GM19099 (cell line): Measurements from ENCODE around the gene BABAM2.

ENCODE experiments used
- POLR2A ChIP-seq: IDR thresholded peaks from 3 replicates; pipeline ENCODE4 v1.6.1; 2011; ENCODE audit warnings: low read depth; ENCODE audit not compliant: insufficient read length; ENCODE audit errors: extremely low read depth

BABAM2 gene

DNA sequence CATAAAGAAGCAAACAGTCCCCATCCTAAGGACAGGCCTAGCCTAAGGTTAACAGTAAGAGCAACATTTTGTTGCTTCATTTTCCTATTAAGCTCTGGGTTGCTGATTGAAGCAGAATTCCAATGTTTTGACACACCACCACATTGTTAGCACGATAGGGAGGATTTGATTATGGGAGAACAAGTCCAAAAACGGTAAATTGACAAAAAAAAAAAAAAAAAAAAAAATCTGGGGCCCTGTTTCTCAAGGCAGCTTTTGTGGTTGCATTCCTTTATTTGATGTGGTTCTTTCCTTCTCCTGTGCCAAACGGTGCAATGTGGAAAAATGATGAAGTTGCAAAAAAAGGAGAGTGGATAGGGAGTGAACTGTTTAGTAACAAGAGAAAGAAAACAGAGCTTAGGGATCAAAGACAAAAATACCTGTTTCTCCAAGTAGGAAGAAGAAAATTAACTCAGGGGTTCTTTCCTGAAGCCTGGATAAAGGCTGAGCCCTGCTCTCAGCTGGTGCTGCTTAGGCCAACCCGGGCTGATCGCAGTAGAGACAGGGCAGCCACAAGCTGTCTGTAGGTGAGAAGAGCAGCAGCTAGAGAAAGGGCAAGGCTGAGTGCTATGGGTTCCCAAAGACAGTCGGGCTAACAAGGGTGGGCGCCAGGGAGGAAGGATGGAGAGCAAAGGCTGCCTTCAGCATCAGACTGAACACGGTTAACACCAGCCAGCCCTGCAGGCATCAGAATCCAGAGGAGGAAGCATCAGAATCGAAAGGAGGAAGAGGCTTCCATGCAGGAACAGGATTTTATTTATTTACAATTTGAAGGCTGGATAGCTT, 334.3 kb downstream of the BABAM2 start:
- TF ChIP-seq POLR2A = no peak

DNA sequence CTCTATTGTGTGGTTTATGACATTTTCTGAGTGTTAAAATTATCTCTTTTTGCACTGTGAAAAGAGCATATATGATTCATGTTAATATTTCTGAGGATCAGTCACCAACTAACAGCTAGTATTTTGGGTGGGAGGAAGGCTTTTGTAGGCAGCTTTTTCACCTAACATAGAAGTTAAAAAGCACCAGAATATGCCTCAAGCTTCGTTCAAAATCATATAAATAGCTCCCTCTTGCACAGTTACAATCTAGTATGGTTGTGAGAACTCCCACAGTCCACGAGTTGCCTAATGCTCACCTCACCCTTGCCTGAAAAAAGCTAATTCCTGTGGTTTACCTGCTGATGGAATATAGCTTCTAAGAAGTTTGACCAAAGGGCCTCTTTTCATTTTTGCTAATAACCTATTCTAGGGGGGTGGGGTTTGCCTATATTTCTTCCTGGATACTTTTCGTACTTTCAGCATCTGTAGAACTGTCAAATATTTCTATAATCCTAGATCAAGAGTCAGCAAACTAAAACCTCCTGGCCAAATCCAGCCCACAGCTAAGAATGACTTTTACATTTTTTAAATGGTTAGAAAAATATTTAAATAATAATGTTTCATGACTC, 335.0 kb downstream of the BABAM2 start:
- no peak for TF ChIP-seq POLR2A

DNA sequence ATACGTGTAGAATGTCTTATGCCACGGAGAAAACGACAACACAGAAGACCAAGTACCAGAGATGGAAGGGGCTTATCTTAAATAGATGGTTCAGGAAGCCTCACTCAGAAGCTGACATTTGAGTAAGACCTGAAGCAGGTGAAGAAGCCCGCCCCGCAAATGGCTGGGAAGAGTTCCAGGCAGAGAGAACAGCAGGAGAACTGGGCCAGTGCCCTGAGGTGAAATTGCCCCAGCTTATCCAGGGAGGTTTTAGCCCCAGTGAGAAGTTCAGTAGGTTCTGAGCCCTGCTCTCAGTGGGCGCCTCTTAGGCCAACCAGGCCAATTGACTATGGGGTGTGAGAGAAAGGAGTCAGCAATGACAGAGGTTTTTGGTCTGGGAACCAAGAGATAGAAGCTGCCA, 336.0 kb downstream of the BABAM2 start:
- no peak for TF ChIP-seq POLR2A

DNA sequence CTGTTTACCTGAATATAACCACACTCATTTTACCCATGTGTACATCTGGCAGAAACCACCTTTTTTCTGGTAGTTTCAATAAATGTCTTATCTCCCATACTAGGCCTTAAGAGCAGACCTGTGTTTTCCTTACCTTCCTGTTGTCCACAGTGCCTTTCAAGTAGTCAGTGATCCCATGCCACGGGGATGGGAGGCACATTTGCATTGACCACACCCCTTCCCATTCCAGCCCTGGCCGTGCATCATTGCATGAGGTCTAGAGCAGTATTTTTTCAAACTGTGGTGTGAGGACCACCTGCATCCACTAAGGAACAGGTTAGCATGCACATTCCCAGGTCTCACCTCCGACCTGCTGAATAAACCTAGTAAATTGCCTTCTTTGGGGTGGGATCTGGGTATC, 337.0 kb downstream of the BABAM2 start:
- no peak for TF ChIP-seq POLR2A

- no peak for TF ChIP-seq POLR2A
Measured at GRCh38 chr2:28228434-28228995, 338.0 kb downstream of the BABAM2 start.

GRCh38 chr2:28231110-28231631, 340.6 kb downstream of the BABAM2 start:
- no peak for TF ChIP-seq POLR2A

DNA sequence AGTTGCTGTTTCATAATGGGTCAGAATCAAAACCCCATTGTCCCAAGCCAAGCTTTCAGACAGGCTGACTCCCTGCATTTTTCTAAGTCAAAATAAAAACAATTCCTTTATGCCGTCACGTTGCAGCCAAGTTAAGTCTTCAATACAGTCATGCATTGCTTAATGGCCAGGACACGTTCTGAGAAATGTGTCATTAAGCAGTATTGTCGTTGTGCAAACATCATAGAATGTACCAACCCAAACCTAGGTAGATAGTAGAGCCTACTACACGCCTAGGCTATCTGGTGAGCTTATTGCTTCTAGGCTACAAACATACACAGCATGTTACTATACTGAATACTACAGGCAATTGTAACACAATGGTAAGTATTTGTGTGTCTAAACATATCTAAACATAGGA, 341.8 kb downstream of the BABAM2 start:
- TF ChIP-seq POLR2A = no peak

GRCh38 chr2:28233164-28233676, 342.7 kb downstream of the BABAM2 start:
- no peak for TF ChIP-seq POLR2A

DNA sequence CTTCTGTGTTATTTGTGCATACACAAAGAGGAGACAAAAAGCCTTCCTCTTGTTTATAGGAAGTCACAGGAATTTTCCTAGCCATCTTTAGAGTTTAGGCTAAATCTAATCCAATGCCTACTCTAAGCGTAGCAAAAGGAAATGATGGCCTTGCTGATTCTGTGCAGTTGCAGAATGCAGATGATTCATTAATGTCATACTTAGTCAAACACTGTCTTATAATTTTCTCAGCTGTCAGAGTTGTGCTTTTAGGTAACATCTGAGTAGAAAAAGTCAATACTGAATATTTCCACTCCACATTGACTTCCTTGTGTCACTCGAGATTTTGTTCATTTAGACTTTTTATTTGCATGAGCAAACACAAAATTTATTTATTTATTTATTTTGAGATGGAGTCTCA, 344.3 kb downstream of the BABAM2 start:
- no peak for TF ChIP-seq POLR2A

GRCh38 chr2:28239207-28239606, 348.7 kb downstream of the BABAM2 start:
- TF ChIP-seq POLR2A = no peak

DNA sequence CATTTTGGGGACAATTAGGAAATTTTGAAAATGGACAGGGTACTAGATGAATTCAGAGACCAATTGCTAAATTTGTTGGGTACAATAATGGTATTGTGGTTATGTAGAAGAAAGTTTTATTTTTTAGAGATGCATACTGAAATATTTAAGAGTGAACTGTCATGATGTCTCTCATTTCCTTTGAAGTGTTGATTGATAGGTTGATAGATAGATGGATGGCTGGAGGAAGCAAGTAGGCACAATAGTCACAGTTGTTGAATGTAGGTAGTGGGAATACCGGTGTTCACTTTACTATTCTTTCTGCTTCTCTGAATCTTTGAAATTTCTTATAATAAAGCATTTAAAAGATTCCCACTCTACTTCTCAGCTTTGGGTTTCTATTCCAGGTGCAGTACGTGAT, 350.4 kb downstream of the BABAM2 start:
- no peak for TF ChIP-seq POLR2A

DNA sequence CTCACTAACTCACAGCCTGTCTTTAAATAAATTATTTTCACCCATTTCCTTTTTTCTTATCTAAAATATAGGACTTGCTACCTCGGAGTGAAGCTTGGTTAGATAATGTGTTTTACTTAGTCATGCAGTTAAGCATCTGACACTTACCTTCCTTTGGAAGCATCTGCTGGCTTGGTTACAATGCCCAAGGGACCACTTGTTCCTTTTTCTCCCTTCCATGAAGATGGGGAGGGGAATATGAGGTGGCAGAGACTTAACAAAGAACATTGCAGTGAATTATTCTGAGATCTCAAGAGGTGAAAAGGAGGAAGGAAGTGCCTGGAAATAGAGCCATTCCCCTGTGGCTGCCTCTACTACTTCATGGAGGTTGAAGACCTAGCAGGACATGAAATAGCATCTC, 356.8 kb downstream of the BABAM2 start:
- TF ChIP-seq POLR2A = no peak

DNA sequence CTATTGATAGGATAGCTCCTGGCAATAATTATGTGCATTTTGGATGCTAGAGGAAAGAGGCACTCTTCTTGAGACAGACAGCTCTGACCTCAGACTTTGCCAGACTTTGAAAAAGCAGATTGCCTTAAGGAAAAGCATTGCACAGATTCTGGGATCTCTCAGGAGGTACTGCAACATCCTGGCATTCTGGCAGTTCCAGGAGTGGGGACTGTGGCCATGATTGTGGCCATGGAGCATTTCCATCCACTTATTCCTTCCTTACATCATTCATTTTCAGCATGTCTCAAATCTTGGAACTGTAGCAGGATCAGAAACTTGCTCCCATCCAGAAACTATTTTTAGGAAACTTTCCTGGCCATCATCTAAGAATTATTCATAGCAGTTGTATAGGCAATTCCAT, 357.2 kb downstream of the BABAM2 start:
- no peak for TF ChIP-seq POLR2A

GRCh38 chr2:28248511-28248910, 358.0 kb downstream of the BABAM2 start:
- no peak for TF ChIP-seq POLR2A

- no peak for TF ChIP-seq POLR2A
Measured at GRCh38 chr2:28250006-28250405, 359.5 kb downstream of the BABAM2 start.

GRCh38 chr2:28251337-28251736, 360.8 kb downstream of the BABAM2 start:
- TF ChIP-seq POLR2A = no peak
